ENCODE data around the gene PRSS27. TPM values are rescaled to one million over a fixed set of nuclear protein-coding genes. Genes with fewer than 3 reads are reported as not detected.
"Not testable (repeated sequence)": the region's sequence is repeated elsewhere in the genome, so short reads cannot be mapped to it uniquely, and the experiment has no call there.

PRSS27 gene
- total RNA-seq, 1 donor from 2014 or later = 2.3 TPM

- peaks cover 10% of the 10 kb centered on the region for H3K79me2 ChIP-seq (ENCODE audit: insufficient read depth, low read length)
- H3K4me3 Mint-ChIP-seq (ENCODE audit: unreplicated experiment) = peak overlapping the region; percentile 90
- H3K36me3 Mint-ChIP-seq (ENCODE audit: low read depth, unreplicated experiment) = peaks cover 10% of the 10 kb centered on the region
- H3K27me3 Mint-ChIP-seq (ENCODE audit: low read depth, unreplicated experiment) = no peaks in the 10 kb centered on the region
- FAIRE-seq = no peak
- H4K20me1 ChIP-seq (ENCODE audit: insufficient read depth, low read length) = peaks cover 7% of the 10 kb centered on the region
- TF ChIP-seq EZH2 (IDR thresholded peaks at IDR 0.05; ENCODE audit: insufficient read depth, low read length) (no peak), CTCF (IDR thresholded peaks at IDR 0.05; ENCODE audit: insufficient read depth, low read depth, low read length) (no peak)
- H3K27ac Mint-ChIP-seq (ENCODE audit: unreplicated experiment) = no peak overlapping the region
- no peak overlapping the region for H3K27ac ChIP-seq (ENCODE audit: low read depth, low read length)
- no peak overlapping the region for H2AFZ ChIP-seq (ENCODE audit: low read depth, low read length)
- H3K9ac ChIP-seq (ENCODE audit: low read length) = no peak overlapping the region
- H3K9me3 Mint-ChIP-seq (ENCODE audit: unreplicated experiment) = no peaks in the 10 kb centered on the region
- no peak overlapping the region for H3K4me3 ChIP-seq (ENCODE audit: insufficient read depth, low read depth, low read length)
- H3K36me3 ChIP-seq (ENCODE audit: insufficient read depth, low read length) = no peaks in the 10 kb centered on the region
- H3K27me3 ChIP-seq (ENCODE audit: insufficient read depth, low read length) = no peaks in the 10 kb centered on the region
- no peak for DNase-seq (ENCODE audit: low read depth)
- H3K4me2 ChIP-seq (ENCODE audit: low read length) = peak overlapping the region; percentile 79
- H3K4me1 ChIP-seq (ENCODE audit: insufficient read depth, low read length) = peaks cover 11% of the 10 kb centered on the region
- H3K9me3 ChIP-seq (ENCODE audit: insufficient read depth, low read depth, low read length) = no peaks in the 10 kb centered on the region
- peaks cover 16% of the 10 kb centered on the region for H3K4me1 Mint-ChIP-seq (ENCODE audit: low read depth, unreplicated experiment)
Observed at GRCh38 chr16:2671741-2672140, 48.3 kb downstream of the PRSS27 start.

- DNase-seq (ENCODE audit: low read depth); H3K4me3 Mint-ChIP-seq (ENCODE audit: unreplicated experiment); FAIRE-seq; H3K27me3 Mint-ChIP-seq (ENCODE audit: low read depth, unreplicated experiment); H3K79me2 ChIP-seq (ENCODE audit: insufficient read depth, low read length); H2AFZ ChIP-seq (ENCODE audit: low read depth, low read length); H3K9ac ChIP-seq (ENCODE audit: low read length); H3K9me3 ChIP-seq (ENCODE audit: insufficient read depth, low read depth, low read length); H3K36me3 ChIP-seq (ENCODE audit: insufficient read depth, low read length); H4K20me1 ChIP-seq (ENCODE audit: insufficient read depth, low read length); H3K27ac Mint-ChIP-seq (ENCODE audit: unreplicated experiment); H3K4me2 ChIP-seq (ENCODE audit: low read length); H3K4me3 ChIP-seq (ENCODE audit: insufficient read depth, low read depth, low read length); H3K9me3 Mint-ChIP-seq (ENCODE audit: unreplicated experiment); H3K27me3 ChIP-seq (ENCODE audit: insufficient read depth, low read length); H3K27ac ChIP-seq (ENCODE audit: low read depth, low read length): not testable (repeated sequence)
- H3K36me3 Mint-ChIP-seq (ENCODE audit: low read depth, unreplicated experiment) = peaks cover 10% of the 10 kb centered on the region
- peak; percentile 10 for TF ChIP-seq CTCF (IDR thresholded peaks at IDR 0.05; ENCODE audit: insufficient read depth, low read depth, low read length)
- H3K4me1 Mint-ChIP-seq (ENCODE audit: low read depth, unreplicated experiment) = peaks cover 16% of the 10 kb centered on the region
- peaks cover 11% of the 10 kb centered on the region for H3K4me1 ChIP-seq (ENCODE audit: insufficient read depth, low read length)
Observed at GRCh38 chr16:2671193-2671592, 48.8 kb downstream of the PRSS27 start.

GRCh38 chr16:2670017-2670416, 50.0 kb downstream of the PRSS27 start:
- H3K36me3 ChIP-seq (ENCODE audit: insufficient read depth, low read length); H3K27ac Mint-ChIP-seq (ENCODE audit: unreplicated experiment); H2AFZ ChIP-seq (ENCODE audit: low read depth, low read length); H3K27me3 Mint-ChIP-seq (ENCODE audit: low read depth, unreplicated experiment); H3K4me1 Mint-ChIP-seq (ENCODE audit: low read depth, unreplicated experiment); FAIRE-seq; DNase-seq (ENCODE audit: low read depth); H3K27ac ChIP-seq (ENCODE audit: low read depth, low read length); H3K9me3 ChIP-seq (ENCODE audit: insufficient read depth, low read depth, low read length); H3K27me3 ChIP-seq (ENCODE audit: insufficient read depth, low read length); H3K4me2 ChIP-seq (ENCODE audit: low read length); H3K9ac ChIP-seq (ENCODE audit: low read length); H3K9me3 Mint-ChIP-seq (ENCODE audit: unreplicated experiment); H4K20me1 ChIP-seq (ENCODE audit: insufficient read depth, low read length); H3K79me2 ChIP-seq (ENCODE audit: insufficient read depth, low read length); H3K4me3 ChIP-seq (ENCODE audit: insufficient read depth, low read depth, low read length); H3K4me1 ChIP-seq (ENCODE audit: insufficient read depth, low read length): not testable (repeated sequence)
- peak; percentile 45 for TF ChIP-seq CTCF (IDR thresholded peaks at IDR 0.05; ENCODE audit: insufficient read depth, low read depth, low read length)
- Mint-ChIP-seq H3K4me3 (ENCODE audit: unreplicated experiment) (peak overlapping the region; percentile 60), H3K36me3 (ENCODE audit: low read depth, unreplicated experiment) (peaks cover 10% of the 10 kb centered on the region)

GRCh38 chr16:2669587-2669986, 50.4 kb downstream of the PRSS27 start:
- not testable (repeated sequence) for H3K4me1 ChIP-seq (ENCODE audit: insufficient read depth, low read length); H3K9me3 Mint-ChIP-seq (ENCODE audit: unreplicated experiment); H3K79me2 ChIP-seq (ENCODE audit: insufficient read depth, low read length); H3K27ac ChIP-seq (ENCODE audit: low read depth, low read length); H3K27ac Mint-ChIP-seq (ENCODE audit: unreplicated experiment); H3K27me3 ChIP-seq (ENCODE audit: insufficient read depth, low read length); DNase-seq (ENCODE audit: low read depth); H3K4me1 Mint-ChIP-seq (ENCODE audit: low read depth, unreplicated experiment); H4K20me1 ChIP-seq (ENCODE audit: insufficient read depth, low read length); H3K27me3 Mint-ChIP-seq (ENCODE audit: low read depth, unreplicated experiment); FAIRE-seq; H3K36me3 ChIP-seq (ENCODE audit: insufficient read depth, low read length); H3K4me3 ChIP-seq (ENCODE audit: insufficient read depth, low read depth, low read length); H2AFZ ChIP-seq (ENCODE audit: low read depth, low read length); H3K4me2 ChIP-seq (ENCODE audit: low read length); H3K9ac ChIP-seq (ENCODE audit: low read length); H3K9me3 ChIP-seq (ENCODE audit: insufficient read depth, low read depth, low read length)
- Mint-ChIP-seq H3K4me3 (ENCODE audit: unreplicated experiment) (peak overlapping the region; percentile 62), H3K36me3 (ENCODE audit: low read depth, unreplicated experiment) (peaks cover 10% of the 10 kb centered on the region)

Data from astrocyte (in vitro differentiated cells and primary cell).